GM12875 (cell line): ENCODE measurements around the gene TMC5.

Source experiments
- H3K4me3 ChIP-seq: one replicate; pipeline ENCODE4 v1.5.1; 2011; ENCODE audit warnings: low read depth, low read length, control low read depth
- TF ChIP-seq, protein P1 (sequence below): IDR thresholded peaks from 2 replicates; pipeline ENCODE4 v1.5.1; 2011; ENCODE audit warnings: low read depth, mild to moderate bottlenecking, control low read depth, inconsistent platforms, low read length, moderate library complexity, borderline replicate concordance; ENCODE audit not compliant: insufficient read depth

Gene TMC5

DNA sequence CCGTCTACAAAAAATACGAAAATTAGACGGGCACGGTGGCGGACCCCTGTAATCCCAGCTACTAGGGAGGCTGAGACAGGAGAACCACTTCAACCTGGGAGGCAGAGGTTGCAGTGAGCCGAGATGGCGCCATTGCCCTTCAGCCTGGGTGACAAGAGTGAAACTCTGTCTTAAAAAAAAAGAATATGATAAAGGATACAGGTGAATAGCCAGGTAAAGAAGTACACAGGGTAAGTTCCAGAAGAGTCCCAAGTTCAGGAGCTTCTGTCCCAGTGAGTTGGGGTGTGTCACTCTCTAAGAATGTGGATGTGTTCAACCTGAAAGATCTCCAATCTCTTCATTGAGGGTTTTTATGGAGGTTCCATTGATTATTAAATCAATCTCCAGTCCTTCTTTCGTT is 6.8 kb downstream of the TMC5 start:
- no peak overlapping the region for H3K4me3 ChIP-seq
- TF ChIP-seq, protein P1, sequence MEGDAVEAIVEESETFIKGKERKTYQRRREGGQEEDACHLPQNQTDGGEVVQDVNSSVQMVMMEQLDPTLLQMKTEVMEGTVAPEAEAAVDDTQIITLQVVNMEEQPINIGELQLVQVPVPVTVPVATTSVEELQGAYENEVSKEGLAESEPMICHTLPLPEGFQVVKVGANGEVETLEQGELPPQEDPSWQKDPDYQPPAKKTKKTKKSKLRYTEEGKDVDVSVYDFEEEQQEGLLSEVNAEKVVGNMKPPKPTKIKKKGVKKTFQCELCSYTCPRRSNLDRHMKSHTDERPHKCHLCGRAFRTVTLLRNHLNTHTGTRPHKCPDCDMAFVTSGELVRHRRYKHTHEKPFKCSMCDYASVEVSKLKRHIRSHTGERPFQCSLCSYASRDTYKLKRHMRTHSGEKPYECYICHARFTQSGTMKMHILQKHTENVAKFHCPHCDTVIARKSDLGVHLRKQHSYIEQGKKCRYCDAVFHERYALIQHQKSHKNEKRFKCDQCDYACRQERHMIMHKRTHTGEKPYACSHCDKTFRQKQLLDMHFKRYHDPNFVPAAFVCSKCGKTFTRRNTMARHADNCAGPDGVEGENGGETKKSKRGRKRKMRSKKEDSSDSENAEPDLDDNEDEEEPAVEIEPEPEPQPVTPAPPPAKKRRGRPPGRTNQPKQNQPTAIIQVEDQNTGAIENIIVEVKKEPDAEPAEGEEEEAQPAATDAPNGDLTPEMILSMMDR = no peak

DNA sequence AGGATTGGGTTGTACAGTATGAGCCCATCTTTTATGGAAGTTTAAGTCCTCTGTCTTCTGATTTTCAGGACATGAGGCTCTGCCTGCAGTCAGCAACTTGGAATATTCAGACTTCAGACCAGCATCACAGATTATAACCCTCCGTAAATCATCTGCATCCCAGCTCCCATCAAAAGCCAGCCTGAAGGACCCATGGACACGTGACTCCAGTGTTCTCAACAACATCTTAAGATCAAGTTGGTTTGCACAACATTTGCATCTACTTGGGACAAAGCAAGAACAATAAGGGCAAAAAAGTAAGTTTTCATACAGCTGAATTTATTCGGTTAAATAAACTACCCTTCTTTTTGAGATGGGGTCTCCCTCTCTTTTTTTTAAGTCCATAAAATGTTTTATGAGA is 12.7 kb downstream of the TMC5 start:
- no peak overlapping the region for H3K4me3 ChIP-seq
- TF ChIP-seq, protein P1 = no peak

DNA sequence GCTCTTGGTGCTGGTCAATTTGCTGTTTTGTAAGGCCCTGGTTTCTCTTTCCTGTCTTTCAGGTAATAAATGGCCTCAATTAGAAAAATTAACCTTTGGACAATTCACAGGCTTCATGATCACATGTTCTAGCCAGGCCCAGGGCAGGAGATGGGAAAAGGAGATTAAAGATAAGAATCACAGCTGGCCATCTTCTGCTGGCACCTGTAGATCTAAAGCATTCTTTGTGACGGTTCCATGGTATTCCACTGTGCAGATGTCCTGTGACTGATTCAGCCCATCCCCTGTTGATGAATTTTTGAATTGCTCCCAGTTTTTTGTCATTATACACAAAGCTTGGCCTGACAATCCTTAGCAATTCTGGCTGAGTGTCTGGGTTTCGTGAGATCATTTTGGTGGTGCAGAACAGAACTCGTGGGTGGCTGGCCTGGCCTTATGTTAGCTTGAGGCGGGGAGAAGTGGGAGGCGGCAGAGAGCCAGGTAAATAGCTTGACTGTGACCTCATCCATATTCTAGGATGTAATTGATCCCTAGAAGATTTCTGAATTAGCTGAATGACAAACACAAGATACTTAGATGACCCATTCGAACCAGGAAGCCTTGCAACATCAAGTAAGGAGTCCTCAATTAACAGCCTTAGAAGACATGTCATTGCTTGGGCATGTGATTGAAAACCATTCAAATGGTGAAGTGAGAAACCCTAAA is 14.1 kb downstream of the TMC5 start:
- TF ChIP-seq, protein P1 = no peak

GRCh38 chr16:19432429-19432828 is 14.7 kb downstream of the TMC5 start:
- TF ChIP-seq, protein P1 = no peak
- no peak overlapping the region for H3K4me3 ChIP-seq

More for the DNA sequence above, 14.1 kb downstream of the TMC5 start:
- H3K4me3 ChIP-seq = no peak overlapping the region

- TF ChIP-seq, protein P1 = no peak
- H3K4me3 ChIP-seq = no peak overlapping the region
Measured at GRCh38 chr16:19434584-19434983, 16.9 kb downstream of the TMC5 start.

GRCh38 chr16:19436540-19436939 is 18.9 kb downstream of the TMC5 start:
- TF ChIP-seq, protein P1 = no peak
- H3K4me3 ChIP-seq = no peak overlapping the region

GRCh38 chr16:19437280-19437679 is 19.6 kb downstream of the TMC5 start:
- TF ChIP-seq, protein P1 = no peak
- no peak overlapping the region for H3K4me3 ChIP-seq
